HG02759 (cell line): ENCODE measurements around the gene SLC17A9.

Source experiments
- ATAC-seq: cut with Tn5 transposase; IDR thresholded peaks from one replicate; pipeline ENCODE4 v1.9.1; 2021; ENCODE audit warnings: mild to moderate bottlenecking, moderate library complexity; ENCODE audit not compliant: unreplicated experiment

SLC17A9 gene

GRCh38 chr20:62979876-62980373 lies 27.4 kb downstream of the SLC17A9 start:
- no peak for ATAC-seq

- no peak for ATAC-seq
Measured at GRCh38 chr20:62980380-62980960, 28.0 kb downstream of the SLC17A9 start.

DNA sequence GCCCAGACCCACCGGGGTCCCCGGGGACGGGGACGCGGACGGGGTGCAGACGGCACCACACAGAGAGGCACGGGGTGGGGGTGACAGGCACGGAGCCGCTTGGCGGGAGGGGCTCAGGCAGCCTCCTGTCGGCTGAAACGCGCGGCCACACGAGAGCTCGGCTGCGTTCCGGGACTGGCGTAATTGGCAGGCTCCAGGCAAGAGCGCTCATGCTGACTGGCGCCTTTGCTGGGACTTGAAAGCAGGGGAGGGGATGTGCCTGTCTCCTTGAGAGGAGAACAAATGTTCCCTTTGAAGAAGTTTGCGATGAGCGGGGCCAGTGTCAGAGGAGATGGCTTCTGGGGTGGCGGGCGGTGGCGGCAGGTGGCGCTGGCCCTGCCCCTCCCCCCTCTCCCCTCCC lies 28.5 kb downstream of the SLC17A9 start:
- ATAC-seq, result no peak

DNA sequence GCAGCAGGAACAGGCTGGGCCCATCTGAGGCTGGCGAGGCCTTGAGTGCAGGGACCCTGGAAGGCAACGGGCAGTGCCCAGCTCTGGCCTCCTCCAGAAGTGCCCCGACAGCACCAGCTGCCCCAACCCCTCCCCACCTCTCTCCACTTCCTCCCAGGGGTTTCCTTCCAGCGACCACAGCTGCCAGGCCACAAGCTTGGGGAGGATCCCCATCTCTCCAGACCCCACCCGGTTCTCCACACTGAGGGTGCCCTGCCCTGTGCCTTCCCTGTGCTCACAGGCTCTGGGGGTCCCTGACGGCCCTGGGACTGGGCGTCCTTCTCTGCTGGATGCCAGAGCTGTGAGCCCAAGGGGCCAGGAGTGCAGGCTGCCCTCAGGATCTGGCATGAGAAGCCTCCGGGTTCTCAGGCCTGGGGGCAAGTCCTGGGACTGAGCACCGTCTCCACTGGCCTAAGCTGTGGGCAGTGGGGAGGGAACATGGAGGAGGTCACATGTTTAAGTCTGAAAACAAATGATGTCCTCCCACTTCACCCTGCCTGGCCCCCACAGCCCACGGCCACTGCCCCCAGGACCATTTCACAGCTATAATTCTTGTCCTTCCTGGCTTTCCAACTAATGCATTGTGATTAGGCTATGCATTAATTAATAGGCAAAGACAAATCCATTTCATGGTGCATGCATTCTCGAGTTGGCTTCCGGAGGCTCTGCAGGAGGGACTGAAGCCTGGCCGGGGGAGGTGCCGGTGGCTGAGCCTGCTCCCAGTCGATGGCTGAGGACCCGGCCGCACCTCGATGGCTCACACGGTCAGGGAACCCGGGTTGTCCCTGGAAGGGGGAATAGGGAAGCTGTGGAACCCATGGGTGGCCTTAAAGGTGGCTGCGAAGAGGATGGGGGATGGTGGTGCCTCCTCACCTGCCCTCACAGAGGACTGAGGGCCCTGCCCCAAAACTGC lies 29.9 kb downstream of the SLC17A9 start:
- no peak for ATAC-seq

- no peak for ATAC-seq
Measured at GRCh38 chr20:62983210-62983609, 30.7 kb downstream of the SLC17A9 start.

GRCh38 chr20:62984666-62985443 lies 32.3 kb downstream of the SLC17A9 start:
- no peak for ATAC-seq

GRCh38 chr20:62985444-62985778 lies 32.9 kb downstream of the SLC17A9 start:
- no peak for ATAC-seq

DNA sequence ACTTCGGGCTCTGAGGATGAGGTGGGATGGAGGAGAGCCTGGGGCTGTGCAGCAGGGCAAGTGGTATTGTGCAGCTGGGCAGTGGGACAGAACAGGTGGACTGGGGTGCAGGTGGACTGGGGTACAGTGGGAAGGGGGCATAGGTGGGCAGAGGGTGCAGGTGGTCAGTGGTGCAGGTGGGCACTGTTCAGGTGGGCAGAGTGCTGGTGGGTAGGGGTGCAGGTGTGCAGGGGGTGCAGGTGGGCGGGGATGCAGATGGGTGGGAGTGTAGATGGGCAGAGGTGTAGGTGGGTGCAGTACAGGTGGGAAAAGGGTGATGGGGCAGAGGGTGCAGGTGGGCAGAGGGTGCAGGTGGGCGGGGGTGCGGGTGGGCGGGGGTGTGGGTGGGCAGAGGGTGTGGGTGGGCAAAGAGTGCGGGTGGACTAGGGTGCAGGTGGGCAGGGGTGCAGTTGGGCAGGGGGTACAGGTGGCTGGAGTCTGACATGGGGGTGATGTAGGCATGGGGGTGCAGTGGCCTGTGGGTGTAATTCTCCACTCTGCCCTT lies 33.8 kb downstream of the SLC17A9 start:
- ATAC-seq, result no peak

DNA sequence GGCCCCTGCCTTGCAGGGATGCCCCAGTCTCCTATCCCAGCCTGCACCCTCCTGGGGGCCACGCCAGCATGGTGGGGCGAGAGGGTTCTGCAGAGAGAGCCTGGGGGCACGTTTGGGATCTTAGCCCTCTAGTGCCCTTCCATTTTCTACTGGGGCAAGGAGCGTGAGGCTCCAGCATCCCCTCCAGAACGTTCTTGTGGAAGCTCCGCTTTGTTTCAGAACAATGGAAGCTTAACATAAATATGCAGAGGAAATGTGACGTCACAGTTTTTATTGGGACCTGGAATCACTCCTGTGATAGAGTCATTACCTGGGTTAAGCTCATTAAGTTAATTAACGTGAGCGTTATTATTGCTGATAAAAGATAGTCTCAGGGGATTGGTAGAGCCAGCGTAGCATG lies 34.6 kb downstream of the SLC17A9 start:
- no peak for ATAC-seq

DNA sequence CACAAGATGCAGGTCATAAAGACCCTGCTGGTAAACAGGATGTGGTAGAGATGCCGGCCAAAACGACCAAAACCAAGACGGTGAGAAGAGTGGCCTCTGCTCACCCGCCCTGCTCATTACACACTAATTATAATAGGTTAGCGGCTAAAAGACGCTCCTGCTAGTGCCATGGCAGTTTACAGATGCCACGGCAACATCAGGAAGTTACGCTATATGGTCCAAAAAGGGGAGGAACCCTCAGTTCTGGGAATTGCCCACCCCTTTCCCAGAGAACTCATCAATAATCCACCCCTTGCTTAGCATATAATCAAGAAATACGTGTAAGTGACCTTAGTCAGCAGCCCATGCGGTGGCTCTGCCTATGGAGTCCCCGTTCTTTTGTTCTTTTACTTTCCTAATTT lies 36.7 kb downstream of the SLC17A9 start:
- ATAC-seq, result no peak

DNA sequence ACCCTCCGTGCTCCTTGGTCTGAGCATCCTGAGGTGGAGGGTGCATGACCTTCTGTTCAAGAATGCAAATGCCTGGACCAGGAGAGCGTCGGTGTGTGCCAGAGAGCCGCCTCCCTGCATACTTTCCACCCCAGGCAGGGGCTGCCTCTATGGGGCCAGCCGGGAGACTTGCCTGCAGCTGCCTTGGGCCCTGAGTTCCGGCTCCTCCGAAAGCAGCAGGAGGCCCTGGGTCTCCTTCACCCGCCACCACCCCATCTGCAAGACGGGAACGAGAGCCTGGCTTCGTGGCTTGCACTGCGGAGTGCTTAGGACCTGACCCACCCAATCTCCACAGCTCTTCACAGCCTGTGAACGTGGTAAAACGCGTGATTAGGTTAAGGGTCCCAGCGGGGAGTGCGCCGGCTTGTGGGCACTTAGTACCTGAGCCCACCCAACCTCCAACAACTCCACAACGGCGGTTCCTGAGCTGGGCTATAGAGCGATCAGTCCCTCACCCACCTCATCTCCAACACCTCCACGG lies 37.9 kb downstream of the SLC17A9 start:
- no peak for ATAC-seq

DNA sequence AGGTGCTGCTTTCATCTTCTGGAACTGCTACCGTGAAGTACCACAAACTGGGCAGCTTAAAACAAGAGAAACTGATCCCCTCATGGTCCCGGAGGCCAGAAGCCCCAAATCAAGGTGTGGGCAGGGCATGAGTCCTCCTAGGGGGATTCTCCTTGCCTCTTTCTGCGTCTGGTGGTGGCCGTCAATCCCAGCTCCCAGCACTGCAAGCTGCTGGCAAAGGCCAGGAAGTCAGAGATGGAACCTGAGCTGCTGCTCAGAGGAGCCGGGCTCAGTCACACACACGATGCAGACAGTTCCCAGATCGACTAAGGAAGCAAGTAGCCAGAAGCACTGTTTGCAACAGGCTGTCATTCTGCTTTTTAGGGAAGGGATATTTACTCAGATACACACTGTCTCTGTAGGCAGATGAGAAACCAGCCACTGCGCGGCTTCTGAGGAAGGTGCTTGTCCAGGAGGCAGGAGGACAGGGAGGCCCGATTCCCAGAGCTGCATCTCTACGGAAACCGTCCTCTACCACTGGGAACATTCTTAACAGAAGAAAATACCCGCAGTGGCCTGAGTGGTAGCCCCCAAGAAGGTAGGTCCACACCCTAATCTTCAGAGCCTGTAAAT lies 38.8 kb downstream of the SLC17A9 start:
- no peak for ATAC-seq

GRCh38 chr20:62991863-62992262 lies 39.4 kb downstream of the SLC17A9 start:
- no peak for ATAC-seq

DNA sequence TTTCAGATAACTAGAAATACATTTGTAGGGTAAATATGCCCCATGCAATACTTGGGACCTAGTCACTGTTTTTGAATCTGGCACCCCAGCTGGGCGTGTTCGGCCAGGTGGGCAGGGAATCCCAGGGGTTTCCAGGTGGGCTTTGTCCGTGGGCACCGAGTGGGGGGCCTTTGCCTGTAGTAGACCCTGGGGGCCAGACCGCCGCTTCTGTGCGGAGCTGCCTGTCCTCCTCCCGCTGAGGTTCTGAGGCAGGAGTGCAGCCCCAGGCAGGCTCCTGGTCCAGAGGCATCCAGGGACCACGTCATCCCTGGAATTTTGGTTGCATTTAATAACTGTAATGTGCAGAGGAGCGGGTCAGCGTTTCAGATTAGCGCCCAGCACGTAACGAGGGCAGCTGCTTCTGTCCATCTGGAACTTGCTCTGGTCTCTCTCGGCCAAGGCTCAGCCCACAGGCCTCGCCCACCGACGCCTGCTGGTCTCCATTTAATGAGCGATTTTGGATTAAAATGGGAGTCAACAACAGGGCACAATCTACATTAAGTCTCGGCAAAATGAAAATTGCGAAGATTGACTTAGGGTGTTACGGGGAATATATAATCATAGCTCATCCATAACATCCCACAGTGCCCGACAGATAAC lies 41.5 kb downstream of the SLC17A9 start:
- no peak for ATAC-seq

GRCh38 chr20:62994869-62995281 lies 42.4 kb downstream of the SLC17A9 start:
- no peak for ATAC-seq

GRCh38 chr20:62995481-62995880 lies 43.0 kb downstream of the SLC17A9 start:
- ATAC-seq, result no peak

DNA sequence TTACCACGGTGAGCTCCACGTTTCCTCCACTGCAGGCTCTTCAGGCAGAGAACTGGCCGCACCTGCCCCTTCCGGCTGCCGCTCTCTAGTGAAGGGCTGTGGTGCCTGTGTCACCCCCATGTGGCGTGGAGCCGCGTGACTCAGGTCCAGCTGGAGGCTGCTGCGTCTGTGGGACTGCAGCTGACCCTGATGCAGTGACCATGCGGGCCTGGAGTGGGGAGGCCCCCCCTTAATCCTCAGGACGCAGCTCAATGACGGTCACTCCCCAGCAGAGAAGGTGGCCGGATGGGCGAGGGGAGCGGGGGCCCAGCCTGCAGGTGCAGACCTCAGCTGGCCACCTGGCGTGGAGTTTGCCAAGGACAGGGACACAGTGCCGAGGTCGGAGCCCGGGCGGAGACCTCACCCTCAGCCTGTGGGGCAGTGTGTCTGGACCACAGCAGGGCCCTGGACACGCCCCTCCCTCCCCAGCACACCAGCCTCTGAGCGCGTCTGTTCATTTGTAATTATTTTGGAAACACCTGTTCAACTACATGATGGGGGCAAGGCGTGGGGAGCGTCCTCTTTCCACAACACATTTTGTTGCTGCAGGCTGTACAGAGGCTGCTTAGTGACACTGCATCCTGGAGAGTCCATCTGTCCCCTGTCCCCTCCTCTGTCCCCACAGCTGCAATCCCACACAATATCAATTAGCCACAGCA lies 43.5 kb downstream of the SLC17A9 start:
- ATAC-seq, result no peak

DNA sequence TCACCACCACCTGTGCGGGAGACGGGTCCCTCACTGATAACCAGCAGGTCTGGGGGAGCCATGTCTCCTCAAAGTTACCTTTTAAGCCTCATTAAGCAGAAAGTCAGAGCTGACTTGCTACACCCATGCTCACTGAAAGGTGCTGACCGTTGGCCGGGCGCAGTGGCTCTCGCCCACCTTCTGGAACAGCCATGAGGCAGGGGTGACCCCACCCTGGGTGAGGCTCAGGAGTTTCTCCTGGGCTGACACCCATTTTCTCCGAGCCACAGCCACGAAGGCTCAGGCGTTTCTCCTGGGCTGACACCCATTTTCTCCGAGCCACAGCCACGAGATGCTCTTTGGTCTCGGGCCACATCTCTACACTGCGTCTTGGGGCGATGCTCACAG lies 44.1 kb downstream of the SLC17A9 start:
- ATAC-seq, result no peak

DNA sequence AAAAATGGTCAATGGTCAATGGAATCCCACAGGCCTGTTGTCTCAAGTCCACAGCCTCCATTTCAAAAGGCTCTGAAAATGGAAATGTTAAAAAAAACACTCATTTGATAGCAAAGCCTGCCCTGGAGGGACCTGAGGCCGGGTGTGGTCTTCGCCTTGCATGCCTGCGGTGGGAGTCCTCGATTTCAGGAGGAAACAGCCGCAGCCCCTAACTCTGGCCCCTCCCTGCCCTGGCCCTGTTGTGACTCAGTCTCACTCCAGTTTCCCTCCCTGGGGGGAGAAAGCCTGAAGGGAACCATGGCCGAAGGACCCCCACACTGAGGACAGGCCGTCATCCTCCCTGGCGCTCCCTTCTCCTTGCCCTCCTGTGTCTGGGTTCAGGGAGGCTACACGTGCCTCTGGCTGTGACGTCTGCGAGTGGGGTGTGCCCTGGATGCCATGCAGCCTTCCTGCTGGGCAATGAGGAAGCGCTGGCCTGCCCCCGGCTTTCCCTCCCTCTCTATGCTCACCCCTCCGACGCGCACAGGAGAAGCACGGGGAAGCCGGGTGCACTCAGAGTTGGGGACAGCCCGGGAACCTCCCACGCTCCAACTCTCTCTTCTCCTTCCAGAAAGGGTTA lies 45.0 kb downstream of the SLC17A9 start:
- no peak for ATAC-seq
